Tibial nerve (tissue), 4 donors: ENCODE data around the gene GALM. TPM values are rescaled to one million over a fixed set of nuclear protein-coding genes. Genes with fewer than 3 reads are reported as not detected.

Experiments
- DNase-seq, 2 donors: peaks; one replicate each; pipeline ENCODE4 v3.0.0-alpha.2; 2019; ENCODE audit warnings: low spot score in 2 of 2
- H3K27ac ChIP-seq, 4 donors: fragments of 200-600 bp; sonication (generic) in 3 of 4; one replicate each; pipeline ENCODE4 v1.5.1; 2017 to 2019; ENCODE audit warnings: mild to moderate bottlenecking in 1 of 4
- H3K27me3 ChIP-seq, 2 donors: fragments of 200-600 bp; sonication (generic) in 1 of 2; one replicate each; pipeline versions ENCODE4 v1.5.1 to v1.6.0; 2017 to 2019
- H3K36me3 ChIP-seq, 3 donors: fragments of 200-600 bp; sonication (generic); one replicate each; pipeline ENCODE4 v1.5.1; 2018 to 2019
- H3K4me1 ChIP-seq, 4 donors: fragments of 200-600 bp; sonication (generic) in 3 of 4; one replicate each; pipeline ENCODE4 v1.5.1; 2017 to 2019
- H3K4me3 ChIP-seq, 4 donors: fragments of 200-600 bp; sonication (generic) in 3 of 4; one replicate each; pipeline ENCODE4 v1.5.1; 2017 to 2019; ENCODE audit warnings: mild to moderate bottlenecking in 1 of 4, moderate library complexity in 1 of 4
- H3K9me3 ChIP-seq, 4 donors: fragments of 200-600 bp; sonication (generic) in 3 of 4; one replicate each; pipeline ENCODE4 v1.5.1; 2017 to 2019
- CTCF ChIP-seq, 5 experiments: fragments of 200-600 bp in 3 of 5; fragments of 450-650 bp in 2 of 5; sonication (generic) in 3 of 5; IDR thresholded peaks; one replicate each; pipeline ENCODE4 v1.5.1; 2016 to 2019; ENCODE audit warnings: antibody characterized with exemption in 5 of 5, mild to moderate bottlenecking in 3 of 5, moderate library complexity in 2 of 5
- EP300 ChIP-seq, 2 donors: sonication (generic); formaldehyde crosslinking; IDR thresholded peaks; one replicate each; pipeline ENCODE4 v1.6.1; 2017; ENCODE audit warnings: antibody characterized with exemption in 2 of 2, mild to moderate bottlenecking in 1 of 2
- POLR2A ChIP-seq, 2 donors: fragments of 450-650 bp; IDR thresholded peaks; one replicate each; pipeline ENCODE4 v1.6.1; 2017; ENCODE audit warnings: antibody characterized with exemption in 2 of 2, mild to moderate bottlenecking in 2 of 2, moderate library complexity in 2 of 2
- WGBS, 2 donors: methylation state at CpG; one replicate each; pipeline ENCODE4 v1.1.5; 2018; 5-methylcytosine and 5-hydroxymethylcytosine counted together
- total RNA-seq, 4 donors: library from RNA; depleted of rRNA; stranded (reverse); fragments of >200 nt; gene quantifications; one replicate each; pipeline ENCODE4 v1.1.0, GENCODE V29; 2016

Gene GALM
- 10 to 100 TPM; 20.7 to 57.9 (median 34.2) TPM for total RNA-seq

DNA sequence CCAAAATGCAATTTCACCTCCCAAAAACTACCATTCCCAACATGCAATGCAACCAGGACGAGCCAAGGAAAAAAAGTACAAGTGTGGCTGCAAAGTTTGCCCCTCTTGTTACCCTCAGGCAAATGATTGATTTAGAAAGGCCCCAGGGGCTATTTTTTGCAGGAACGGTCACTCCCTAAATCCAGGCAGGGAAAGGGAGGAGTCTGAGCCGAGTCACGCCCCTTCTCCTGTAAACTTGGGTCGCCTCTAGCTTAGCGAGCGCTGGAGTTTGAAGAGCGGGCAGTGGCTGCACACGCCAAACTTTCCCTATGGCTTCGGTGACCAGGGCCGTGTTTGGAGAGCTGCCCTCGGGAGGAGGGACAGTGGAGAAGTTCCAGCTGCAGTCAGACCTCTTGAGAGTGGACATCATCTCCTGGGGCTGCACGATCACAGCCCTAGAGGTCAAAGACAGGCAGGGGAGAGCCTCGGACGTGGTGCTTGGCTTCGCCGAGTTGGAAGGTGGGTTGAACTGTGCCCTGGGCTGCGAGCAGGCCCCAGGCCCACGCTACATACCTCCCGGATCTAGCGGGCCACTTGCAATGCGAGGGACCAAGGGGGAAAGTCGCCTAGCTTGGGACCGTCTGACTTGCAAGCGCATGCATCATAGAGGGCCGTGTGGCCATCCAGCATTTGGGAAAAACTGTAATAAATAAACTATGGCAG, at the start of gene GALM:
GALM (plus strand) TSS at position 261 of the 702 bp plus-strand sequence; CDS start at position 309, 48 bp downstream.
- peaks cover 0 to 31% (median 10%) of the 10 kb centered on the region in 4 donors for H3K4me1 ChIP-seq
- peak within 1 kb of the TSS; percentile 46 to 84 (median 78) for H3K27ac ChIP-seq
- H3K27me3 ChIP-seq, result no peaks in the 10 kb centered on the region
- H3K4me3 ChIP-seq, result peak within 1 kb of the TSS; percentile 35 to 71 (median 60)
- peak; percentile 74 to 84 for DNase-seq
- TF ChIP-seq EP300 (IDR thresholded peaks at IDR 0.05) (peak; percentile 92), POLR2A (IDR thresholded peaks at IDR 0.05) (peak in 1 of 2 donors; percentile 54), CTCF (IDR thresholded peaks at IDR 0.05) (peak in 2 of 5 experiments; percentile 6 to 44)
- WGBS, 2 donors, result 0 to 4% methylated on average over 13 to 26 of the region's 26 CpGs
- H3K36me3 ChIP-seq, result no peaks in the 10 kb centered on the region
- H3K9me3 ChIP-seq, result no peaks in the 10 kb centered on the region

DNA sequence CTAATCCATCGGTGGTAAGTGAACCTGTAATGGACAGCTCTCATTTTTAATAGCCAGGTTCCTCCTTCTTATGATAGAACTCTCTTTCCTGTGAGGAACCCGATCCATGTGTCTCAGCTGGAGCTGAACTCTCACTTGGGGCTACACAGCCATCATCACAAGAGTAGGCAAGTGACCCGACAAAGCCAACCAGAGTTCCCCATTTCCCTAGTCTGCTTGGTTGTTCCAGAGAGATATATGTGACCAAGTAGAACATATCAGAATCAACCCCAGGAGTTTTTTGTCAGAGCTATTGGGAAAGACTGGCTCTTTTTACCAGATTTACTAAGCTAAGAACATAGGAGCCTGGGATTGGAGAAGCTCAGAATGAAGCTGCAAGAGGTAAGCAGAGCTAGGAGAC, 48.6 kb upstream of the GALM start:
- no peak overlapping the region for H3K27ac ChIP-seq
- no peak overlapping the region for H3K4me3 ChIP-seq
- WGBS, 2 donors, result 81 to 87% methylated on average over 3 of the region's 3 CpGs
- no peaks in the 10 kb centered on the region for H3K27me3 ChIP-seq
- H3K36me3 ChIP-seq, result no peaks in the 10 kb centered on the region
- DNase-seq, result no peak
- H3K9me3 ChIP-seq, result no peaks in the 10 kb centered on the region
- TF ChIP-seq POLR2A (IDR thresholded peaks at IDR 0.05), result no peak
- TF ChIP-seq EP300 (IDR thresholded peaks at IDR 0.05), result no peak
- TF ChIP-seq CTCF (IDR thresholded peaks at IDR 0.05), result no peak
- H3K4me1 ChIP-seq, result peaks cover 0 to 15% (median 5%) of the 10 kb centered on the region in 4 donors

DNA sequence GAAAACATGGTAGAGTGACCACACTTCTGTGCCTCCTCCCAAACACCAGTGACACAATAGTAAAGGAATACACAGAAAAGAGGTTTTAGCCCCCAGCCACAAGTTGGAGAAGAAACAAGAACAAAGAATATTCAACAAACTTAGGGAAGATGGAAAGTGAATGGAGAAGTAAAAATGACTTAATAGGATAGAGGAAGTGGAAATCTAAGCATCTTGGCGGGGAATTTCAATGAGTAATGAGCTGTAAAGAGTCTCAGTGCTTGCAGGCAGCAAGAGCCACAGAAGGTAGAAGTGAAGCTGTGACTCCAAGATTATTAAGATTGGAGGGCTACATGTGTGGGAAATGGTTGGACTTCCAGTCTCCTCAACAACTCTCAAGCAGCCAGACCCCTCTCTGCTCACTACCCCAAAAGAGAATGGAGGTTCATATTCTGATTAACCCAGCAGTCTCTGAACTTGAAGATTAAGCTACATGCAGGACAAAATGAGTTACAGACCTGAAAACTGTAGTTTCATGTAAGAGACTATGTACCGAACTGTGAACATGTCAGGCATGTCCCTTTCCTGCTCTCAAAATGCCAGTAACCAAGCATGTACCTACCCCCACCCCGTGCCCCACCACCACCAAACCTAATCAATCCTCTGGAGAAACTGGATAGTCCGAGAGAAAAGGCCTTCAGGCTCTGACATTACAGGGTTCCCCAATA, 46.3 kb upstream of the GALM start:
- Histone ChIP-seq H3K4me1 (peaks cover 0 to 15% (median 5%) of the 10 kb centered on the region in 4 donors), H3K4me3 (no peak overlapping the region), H3K27ac (no peak overlapping the region), H3K9me3 (no peaks in the 10 kb centered on the region), H3K27me3 (no peaks in the 10 kb centered on the region), H3K36me3 (no peaks in the 10 kb centered on the region)
- WGBS, 2 donors, result 50 to 68% methylated on average over 4 of the region's 4 CpGs
- TF ChIP-seq POLR2A (IDR thresholded peaks at IDR 0.05), result no peak
- peak in 1 of 2 donors; percentile 51 for TF ChIP-seq EP300 (IDR thresholded peaks at IDR 0.05)
- DNase-seq, result no peak

- 44% methylated on average over 7 of the region's 7 CpGs for WGBS, 2 donors
- TF ChIP-seq EP300 (IDR thresholded peaks at IDR 0.05), result peak in 1 of 2 donors; percentile 78
- no peak for TF ChIP-seq POLR2A (IDR thresholded peaks at IDR 0.05)
- TF ChIP-seq CTCF (IDR thresholded peaks at IDR 0.05), result no peak
- Histone ChIP-seq H3K4me3 (no peak overlapping the region), H3K36me3 (no peaks in the 10 kb centered on the region), H3K27me3 (no peaks in the 10 kb centered on the region), H3K9me3 (no peaks in the 10 kb centered on the region), H3K27ac (peak overlapping the region in 1 of 4 donors; percentile 10), H3K4me1 (peaks cover 0 to 15% (median 5%) of the 10 kb centered on the region in 4 donors)
- no peak for DNase-seq
Measured at GRCh38 chr2:38620282-38620977, 45.5 kb upstream of the GALM start.

GRCh38 chr2:38621018-38621417, 44.9 kb upstream of the GALM start:
- H3K27me3 ChIP-seq, result no peaks in the 10 kb centered on the region
- no peak overlapping the region for H3K27ac ChIP-seq
- H3K4me3 ChIP-seq, result no peak overlapping the region
- TF ChIP-seq CTCF (IDR thresholded peaks at IDR 0.05) (no peak), POLR2A (IDR thresholded peaks at IDR 0.05) (no peak), EP300 (IDR thresholded peaks at IDR 0.05) (no peak)
- no peak for DNase-seq
- H3K9me3 ChIP-seq, result no peaks in the 10 kb centered on the region
- H3K36me3 ChIP-seq, result no peaks in the 10 kb centered on the region
- H3K4me1 ChIP-seq, result peaks cover 0 to 15% (median 3%) of the 10 kb centered on the region in 4 donors
